T-helper 1 cell (primary cell): ENCODE measurements around the gene CTU2.

Source experiments
- DNase-seq, 5 donors: peaks; one replicate each; pipeline ENCODE4 v3.0.0-alpha.2; 2012 to 2020

The CTU2 gene

DNA sequence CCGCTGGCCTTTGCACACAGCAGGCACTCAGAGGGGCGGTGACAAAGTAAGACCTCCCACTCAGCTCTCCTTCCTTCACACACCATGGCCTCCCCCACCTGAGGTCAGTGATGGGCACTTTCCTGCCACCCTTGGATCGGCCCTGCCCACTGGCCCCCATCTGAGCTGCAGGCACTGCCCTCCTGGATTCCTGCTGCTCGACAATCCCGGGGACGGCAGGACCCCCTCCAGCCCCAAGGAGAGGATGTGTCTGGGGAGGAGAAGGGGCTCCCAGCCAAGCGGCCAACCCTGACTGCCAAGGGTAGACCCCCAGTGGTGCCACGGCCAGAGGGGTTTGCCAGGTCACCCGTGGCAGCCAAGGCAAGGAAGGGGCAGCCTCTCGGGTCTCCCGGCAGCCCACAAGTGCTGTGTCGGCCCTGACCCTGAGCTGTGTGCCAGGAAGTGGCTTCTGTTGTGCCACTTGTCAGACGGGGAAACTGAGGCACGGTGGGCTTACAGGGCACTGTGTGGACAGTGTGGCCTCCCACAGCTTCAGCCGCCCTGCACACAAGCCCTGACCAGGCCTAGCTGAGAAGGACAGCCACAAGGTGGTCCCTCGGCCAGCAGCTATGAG lies 56.1 kb downstream of the CTU2 start:
- no peak for DNase-seq

DNA sequence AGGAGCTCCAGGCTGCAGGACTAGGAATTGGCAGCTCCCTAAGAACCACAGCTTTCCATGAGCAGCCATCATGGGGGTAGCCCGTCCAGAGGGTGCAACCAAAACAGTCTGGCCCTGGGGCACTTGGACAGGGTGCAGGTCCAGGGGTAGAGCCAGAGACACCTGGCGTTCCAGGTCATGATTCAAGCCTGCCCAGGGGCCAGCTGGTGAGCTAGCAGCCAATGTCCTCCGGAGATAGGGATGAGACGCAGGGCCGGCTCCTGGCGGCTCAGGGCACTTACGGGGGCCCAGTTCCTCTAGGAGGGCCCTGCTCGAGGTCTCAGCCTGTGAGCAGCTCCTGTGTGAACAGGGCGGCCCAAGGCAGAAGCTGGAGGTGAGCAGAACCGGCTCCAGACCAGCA lies 56.6 kb downstream of the CTU2 start:
- DNase-seq, result no peak

- DNase-seq, result no peak
These were observed 57.3 kb downstream of the CTU2 start for GRCh38 chr16:88763502-88764053.

- no peak for DNase-seq
These were observed 57.8 kb downstream of the CTU2 start for GRCh38 chr16:88764080-88764479.

DNA sequence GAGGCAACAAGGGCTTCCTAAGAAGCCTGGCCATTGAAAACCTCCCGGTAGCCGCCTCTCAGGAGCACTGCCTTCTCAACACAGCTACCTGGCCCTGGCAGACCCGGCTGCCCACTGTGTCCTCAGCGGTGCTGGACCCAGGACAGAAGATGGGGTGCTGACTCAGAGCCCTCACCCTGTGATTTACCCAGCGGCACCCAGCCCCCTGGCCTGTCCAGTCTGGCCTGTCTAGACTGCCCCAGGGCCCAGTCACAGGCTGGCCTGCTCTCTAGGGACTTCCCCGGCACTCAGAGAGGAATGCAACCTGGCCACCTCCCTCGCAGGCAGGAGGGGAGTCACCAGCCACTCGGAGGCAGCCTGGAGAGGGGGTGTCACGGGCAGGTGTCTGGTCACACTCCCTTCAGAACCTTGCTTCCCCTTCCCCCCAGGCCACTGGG lies 58.6 kb downstream of the CTU2 start:
- DNase-seq, result no peak
